ES-I3 (cell line): ENCODE measurements around the gene STK24.

Experiments used
- H3K36me3 ChIP-seq: 2 replicates; pipeline ENCODE4 v1.6.1; 2013; ENCODE audit warnings: mild to moderate bottlenecking, low read length, control low read depth, moderate library complexity; ENCODE audit not compliant: insufficient read depth
- H3K4me1 ChIP-seq: 2 replicates; pipeline ENCODE4 v1.6.1; 2013; ENCODE audit warnings: mild to moderate bottlenecking, control low read depth, low read length; ENCODE audit not compliant: insufficient read depth
- H3K9ac ChIP-seq: 2 replicates; pipeline ENCODE4 v1.6.1; 2013; ENCODE audit warnings: low read depth, mild to moderate bottlenecking, low read length, moderate library complexity
- H3K9me3 ChIP-seq: 2 replicates; pipeline ENCODE4 v1.6.1; 2013; ENCODE audit warnings: mild to moderate bottlenecking, low read length, moderate library complexity; ENCODE audit not compliant: control insufficient read depth, insufficient read depth

STK24 gene

DNA sequence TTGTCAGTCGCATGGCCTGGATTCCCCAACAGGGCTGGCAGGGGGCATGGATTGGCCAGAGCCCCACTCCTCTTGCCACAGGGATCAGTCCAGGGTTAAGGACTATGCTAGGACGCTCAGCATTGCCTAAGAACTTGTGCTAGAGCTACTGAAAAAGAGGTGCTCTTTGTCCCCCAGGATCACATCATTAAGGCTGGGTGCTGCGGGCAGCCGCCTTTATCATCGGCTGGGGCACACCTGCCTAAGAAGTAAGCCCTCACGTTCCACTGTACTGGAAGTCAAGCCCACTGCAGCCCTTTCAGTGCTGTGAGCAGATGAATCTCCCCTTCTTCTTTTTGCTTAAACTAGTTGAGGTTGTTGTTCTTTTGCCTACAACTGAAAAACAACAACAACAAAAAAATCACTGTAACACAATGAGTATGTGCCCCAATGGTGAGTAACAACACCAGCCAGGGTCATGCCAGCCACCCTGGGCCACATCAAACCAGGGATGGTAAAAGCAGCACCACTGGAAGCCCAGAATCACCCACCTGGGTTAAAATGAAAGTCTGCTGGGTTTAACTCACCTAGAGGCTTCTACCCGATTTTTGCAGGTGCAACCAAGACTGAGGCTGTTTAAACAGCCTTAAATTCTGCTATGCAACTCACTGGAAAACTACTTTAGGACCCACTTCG lies 20.6 kb downstream of the STK24 start:
- Histone ChIP-seq H3K9ac (no peak overlapping the region), H3K36me3 (no peaks in the 10 kb centered on the region; the same call in 1 of the 2 replicates), H3K9me3 (no peaks in the 10 kb centered on the region), H3K4me1 (peaks cover 16% of the 10 kb centered on the region; the same call in 1 of the 2 replicates)

DNA sequence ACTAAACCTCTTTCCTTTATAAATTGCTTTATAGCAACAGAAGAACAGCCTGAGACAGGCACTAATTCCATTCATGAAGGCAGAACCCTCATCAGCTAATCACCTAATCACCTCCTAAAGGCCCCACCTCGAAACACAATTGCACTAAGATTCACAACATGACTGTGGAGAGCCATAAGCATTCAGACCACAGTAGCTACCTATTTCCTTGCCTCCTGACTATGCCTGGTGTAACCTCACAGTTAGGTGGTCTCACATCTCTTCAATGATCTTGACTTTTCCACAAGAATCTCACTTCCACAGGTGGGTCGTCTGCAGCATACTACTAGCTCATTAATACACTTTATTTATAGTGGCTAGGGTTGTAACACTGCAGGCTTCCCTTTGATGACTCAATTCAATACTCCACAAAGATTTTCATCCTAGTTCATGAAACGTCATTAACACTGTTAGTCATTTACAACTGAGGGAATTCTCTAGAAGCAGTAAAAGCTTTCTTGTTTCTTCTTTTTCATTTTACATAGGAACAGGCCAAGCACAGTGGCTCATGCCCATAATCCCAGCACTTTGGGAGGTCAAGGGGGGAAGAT lies 27.1 kb downstream of the STK24 start:
- peaks cover 13% of the 10 kb centered on the region for H3K36me3 ChIP-seq
- no peak overlapping the region for H3K9ac ChIP-seq
- H3K9me3 ChIP-seq: 0 out of 2 replicates have a peak, but pooled peaks cover 3% of the 10 kb centered on the region
- peaks cover 4% of the 10 kb centered on the region; the same call in 1 of the 2 replicates for H3K4me1 ChIP-seq

DNA sequence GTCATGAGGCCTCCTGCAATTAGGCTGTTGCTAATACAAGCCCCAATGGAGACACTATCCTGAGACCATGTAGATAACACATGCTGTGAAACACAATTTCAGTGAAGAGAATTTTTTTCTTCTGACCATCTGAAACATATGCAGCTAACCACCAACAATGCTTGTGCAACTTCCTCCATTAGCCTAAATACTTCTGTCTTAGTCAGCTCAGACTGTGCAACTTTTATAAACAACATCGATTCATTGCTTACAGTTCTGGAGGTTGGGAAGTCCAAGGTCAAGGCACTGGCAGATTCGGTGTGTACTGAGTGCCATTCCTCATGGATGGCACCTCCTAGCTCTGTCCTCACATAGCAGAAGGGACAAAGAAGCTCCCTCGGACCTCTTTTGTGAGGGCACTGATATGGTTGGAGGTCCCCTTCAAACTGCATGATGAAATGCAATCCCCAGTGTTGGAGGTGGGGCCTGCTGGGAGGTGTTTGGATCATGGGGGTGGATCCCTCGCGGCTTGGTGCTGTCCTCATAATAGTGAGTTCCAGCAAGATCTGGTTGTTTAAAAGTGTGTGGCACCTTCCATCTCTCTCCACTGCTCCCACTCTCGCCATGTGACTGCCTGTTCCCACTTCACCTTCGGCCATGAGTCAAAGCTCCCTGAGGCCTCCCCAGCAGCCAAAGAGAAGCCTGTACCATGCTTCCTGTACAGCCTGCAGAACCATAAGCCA lies 27.7 kb downstream of the STK24 start:
- Histone ChIP-seq H3K9ac (no peak overlapping the region), H3K9me3 (0 out of 2 replicates have a peak, but pooled peaks cover 3% of the 10 kb centered on the region), H3K4me1 (peaks cover 10% of the 10 kb centered on the region), H3K36me3 (peaks cover 13% of the 10 kb centered on the region)

DNA sequence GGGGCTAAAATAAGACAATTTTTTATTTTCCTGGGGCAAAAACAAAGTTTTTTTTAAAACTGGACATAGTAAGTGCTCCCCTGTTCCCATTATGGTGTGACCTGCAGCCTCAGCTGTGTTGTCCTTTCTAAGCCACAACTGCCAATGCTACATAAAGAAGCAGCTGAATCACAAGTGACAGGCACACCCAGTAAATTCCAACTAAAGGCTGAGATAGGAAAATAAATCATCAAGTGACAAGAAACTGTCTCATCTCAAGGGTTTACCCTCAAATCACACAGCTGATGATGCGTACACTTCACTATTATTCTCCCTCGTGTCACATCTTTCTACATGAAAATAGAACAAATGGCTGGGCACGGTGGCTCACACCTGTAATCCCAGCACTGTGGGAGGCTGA lies 28.7 kb downstream of the STK24 start:
- peaks cover 20% of the 10 kb centered on the region for H3K4me1 ChIP-seq
- H3K9ac ChIP-seq: no peak overlapping the region
- peaks cover 13% of the 10 kb centered on the region for H3K36me3 ChIP-seq
- 0 out of 2 replicates have a peak, but pooled peaks cover 3% of the 10 kb centered on the region for H3K9me3 ChIP-seq

DNA sequence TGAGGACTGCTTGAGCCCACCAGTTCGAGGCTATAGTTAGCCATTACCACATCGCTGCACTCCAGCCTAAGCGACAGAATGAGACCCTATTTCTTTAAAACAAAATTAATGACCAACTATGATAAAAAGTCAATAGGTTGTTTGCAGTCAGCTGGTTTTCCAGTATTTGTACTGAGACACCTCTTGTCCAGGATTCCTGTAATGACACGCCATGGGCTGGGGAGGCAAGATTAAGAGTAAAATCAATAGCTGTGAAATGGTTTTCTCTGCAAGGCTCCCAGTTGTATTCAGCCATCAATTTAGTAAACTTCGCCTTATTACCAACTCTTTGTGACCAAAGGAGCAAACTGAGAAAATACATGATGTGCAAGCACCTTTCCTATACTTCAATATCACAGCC lies 29.5 kb downstream of the STK24 start:
- Histone ChIP-seq H3K9me3 (0 out of 2 replicates have a peak, but pooled peaks cover 3% of the 10 kb centered on the region), H3K9ac (no peak overlapping the region), H3K36me3 (peaks cover 13% of the 10 kb centered on the region), H3K4me1 (peaks cover 22% of the 10 kb centered on the region)

DNA sequence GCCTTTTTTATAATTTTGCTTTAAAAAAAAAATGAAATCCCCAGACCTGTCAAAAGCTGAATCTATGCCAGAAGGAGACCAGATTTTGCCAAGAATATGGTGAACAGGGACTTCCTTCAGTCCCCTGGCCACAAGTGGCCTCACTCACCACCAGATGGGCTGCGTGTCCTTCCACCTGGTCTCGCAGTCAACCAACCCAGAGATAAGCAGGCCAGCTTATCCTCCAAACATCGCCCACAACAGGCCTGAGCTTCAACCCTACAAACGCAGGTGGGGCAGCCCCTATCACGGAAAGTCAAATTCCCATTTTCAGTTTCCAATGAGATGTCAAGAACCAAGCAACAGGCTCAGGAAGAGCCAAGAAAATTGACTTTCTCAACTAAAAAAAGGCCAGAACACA lies 30.5 kb downstream of the STK24 start:
- H3K36me3 ChIP-seq: peaks cover 13% of the 10 kb centered on the region
- H3K9ac ChIP-seq: no peak overlapping the region
- H3K4me1 ChIP-seq: peaks cover 26% of the 10 kb centered on the region
- 0 out of 2 replicates have a peak, but pooled peaks cover 3% of the 10 kb centered on the region for H3K9me3 ChIP-seq

DNA sequence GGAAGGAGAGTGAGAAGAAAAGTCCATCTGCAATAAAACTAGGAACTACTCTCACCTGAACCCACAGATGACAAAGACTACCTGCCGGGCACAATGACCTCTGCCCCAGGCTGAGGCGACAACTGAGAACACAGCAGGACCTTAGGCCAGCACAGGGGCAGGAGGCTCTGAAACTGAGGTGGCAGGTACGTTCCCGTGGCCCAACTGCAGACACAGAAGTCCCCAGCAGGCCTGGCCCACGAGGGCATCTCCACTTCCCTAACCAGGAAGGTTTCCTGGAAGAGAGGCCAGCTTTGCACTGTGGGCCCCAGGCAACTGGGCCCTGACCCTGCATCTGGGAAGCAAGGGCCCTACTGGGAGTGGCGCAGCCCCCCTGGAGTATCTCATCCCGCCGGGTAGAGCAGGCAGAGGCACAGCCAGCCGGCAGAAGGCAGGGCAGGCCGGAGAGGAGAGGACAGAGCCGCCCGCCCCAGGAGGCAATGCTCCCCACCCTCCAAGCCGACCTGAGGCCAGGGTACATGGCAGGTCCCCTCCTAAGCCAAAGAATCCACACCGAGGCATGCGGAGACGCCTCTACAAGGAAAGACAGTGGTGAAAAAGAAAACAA lies 32.7 kb downstream of the STK24 start:
- Histone ChIP-seq H3K9me3 (no peaks in the 10 kb centered on the region), H3K36me3 (peaks cover 2% of the 10 kb centered on the region; the same call in 1 of the 2 replicates), H3K9ac (no peak overlapping the region), H3K4me1 (peaks cover 26% of the 10 kb centered on the region)

DNA sequence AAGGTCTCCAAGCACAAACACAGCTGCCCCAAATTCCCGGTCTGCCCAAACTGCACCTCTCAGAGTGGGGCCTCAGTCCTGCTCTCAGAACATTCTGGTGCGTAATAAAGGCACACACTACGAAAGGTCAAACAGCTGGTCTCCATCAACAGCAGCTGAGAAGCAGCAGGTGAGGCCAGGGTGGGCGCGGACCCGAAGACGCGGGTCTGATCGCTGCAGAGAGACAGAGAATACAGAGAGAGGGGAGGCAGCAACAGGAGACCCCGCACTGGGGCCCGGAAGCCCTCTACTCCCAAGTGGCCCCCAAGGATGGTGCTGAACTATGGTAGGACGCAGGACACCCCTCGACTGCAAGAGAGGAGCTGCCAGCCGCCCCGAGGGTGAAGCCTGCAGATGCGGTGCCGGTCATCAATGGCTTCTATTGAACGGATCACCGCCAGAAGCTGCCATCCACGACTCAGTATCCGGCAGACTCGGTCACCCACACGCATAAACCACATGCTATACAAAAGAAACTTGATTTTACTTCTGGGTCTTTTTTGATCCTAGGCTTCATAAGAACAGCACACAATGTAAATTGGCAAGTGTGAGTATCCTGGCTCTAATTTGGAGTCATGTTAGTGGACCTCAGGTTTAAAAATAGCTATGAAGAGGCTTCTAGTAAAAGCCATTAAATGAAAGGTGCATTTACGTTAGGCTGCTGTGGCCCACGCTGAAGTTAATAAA lies 33.4 kb downstream of the STK24 start:
- H3K36me3 ChIP-seq: no peaks in the 10 kb centered on the region; the same call in 1 of the 2 replicates
- no peaks in the 10 kb centered on the region for H3K9me3 ChIP-seq
- no peak overlapping the region for H3K9ac ChIP-seq
- peaks cover 26% of the 10 kb centered on the region for H3K4me1 ChIP-seq

DNA sequence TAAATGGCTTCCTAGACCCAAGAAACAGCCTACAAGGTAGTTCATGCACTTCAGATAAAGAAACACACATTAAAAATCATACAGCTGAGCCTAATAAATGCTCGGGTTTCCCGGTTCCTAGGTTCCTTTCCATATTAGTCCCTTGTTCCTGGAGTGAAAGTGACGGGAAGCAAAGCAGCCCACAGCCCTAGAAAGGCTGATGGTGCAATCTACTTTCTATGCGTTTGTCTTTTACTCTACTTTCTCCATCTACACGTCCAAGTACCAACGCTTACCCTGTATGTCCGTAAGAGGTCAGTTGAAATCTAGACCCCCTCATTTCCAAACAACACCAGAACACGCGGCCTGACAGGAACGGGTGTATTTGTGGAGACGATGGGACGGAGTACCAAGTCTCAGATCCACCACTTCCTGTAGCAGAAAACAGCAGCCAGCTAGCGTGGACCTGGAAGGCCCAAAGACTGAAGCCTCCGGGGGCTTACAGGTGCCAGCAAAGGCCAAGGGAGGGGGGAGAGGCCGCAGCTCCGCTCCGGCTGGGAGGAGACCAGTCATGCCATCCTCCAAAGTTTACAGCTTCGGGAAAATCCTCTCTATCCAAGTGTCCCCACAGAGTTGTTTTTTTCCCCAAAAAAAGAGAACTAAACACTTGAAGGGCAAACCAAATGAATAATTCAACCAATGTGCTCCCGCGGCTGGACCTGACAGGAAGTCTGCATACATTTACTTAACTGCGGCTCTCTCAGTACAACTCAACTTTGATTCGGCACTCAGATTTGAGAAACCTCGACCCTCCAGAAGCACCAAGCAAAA lies 34.1 kb downstream of the STK24 start:
- Histone ChIP-seq H3K4me1 (peaks cover 26% of the 10 kb centered on the region), H3K36me3 (no peaks in the 10 kb centered on the region; the same call in 1 of the 2 replicates), H3K9me3 (no peaks in the 10 kb centered on the region), H3K9ac (no peak overlapping the region)

DNA sequence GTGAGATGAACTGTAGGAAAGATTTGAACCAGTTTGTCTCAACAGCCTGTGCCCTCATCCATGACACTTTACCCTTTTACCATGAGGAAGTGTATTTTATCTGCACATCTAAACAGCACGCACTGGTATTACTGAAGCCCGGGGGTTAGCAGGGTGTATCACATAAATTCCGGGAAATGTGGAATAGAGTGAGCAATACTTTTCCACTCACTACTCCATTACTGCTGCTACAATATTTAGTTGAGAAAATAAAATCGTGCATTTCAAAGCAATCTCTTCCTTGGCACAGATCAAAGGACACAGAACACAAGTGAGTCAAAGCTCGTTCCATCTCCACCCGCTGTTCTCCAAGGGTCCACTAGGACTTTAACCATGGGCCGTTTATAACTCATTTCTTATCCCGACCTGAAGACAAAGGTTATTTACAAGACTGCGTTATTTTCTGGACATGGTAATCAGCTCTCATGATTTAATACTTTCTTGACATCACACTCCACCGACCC lies 35.2 kb downstream of the STK24 start:
- H3K36me3 ChIP-seq: no peaks in the 10 kb centered on the region
- peaks cover 26% of the 10 kb centered on the region for H3K4me1 ChIP-seq
- no peaks in the 10 kb centered on the region for H3K9me3 ChIP-seq
- H3K9ac ChIP-seq: no peak overlapping the region

DNA sequence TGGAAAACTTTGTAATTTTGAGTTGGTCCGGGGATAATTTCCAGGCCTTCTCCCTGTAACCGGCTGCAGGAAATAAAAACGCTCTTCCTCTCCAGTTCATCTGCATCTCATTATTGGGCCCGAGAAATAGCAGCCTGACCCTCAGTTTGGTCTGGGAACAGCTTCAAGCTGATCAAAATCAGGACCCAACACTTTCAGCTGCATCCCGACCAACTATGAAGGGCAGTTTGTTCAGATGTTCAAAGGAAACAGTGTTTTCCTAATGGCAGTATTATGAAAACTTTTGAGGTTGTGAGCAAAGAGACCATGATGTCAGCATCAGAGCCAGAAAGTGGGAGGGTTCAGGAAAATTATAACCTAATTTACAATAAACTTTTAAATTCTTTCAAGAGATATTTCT lies 35.7 kb downstream of the STK24 start:
- no peak overlapping the region for H3K9ac ChIP-seq
- H3K36me3 ChIP-seq: no peaks in the 10 kb centered on the region
- H3K9me3 ChIP-seq: no peaks in the 10 kb centered on the region
- H3K4me1 ChIP-seq: peaks cover 26% of the 10 kb centered on the region

DNA sequence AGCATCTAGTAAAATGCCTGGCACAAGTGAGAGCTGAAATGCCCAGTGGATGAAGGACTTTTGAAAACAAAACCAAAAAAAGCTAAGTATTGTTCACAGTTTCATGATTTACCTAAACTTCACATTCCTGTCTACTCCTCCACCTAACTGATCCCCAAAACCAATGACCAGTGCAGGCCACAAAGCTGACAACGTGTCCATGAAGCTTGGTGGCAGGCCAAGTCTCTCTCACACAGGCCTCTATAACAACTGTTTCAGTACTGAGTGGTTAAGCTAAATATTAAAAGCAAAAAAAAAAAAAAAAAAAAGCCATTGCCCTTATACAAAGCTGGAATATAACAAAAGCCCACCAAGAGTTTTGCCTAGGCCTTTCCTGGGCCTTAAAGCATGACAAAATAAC lies 36.4 kb downstream of the STK24 start:
- peaks cover 22% of the 10 kb centered on the region; the same call in 1 of the 2 replicates for H3K4me1 ChIP-seq
- H3K36me3 ChIP-seq: no peaks in the 10 kb centered on the region
- no peaks in the 10 kb centered on the region for H3K9me3 ChIP-seq
- H3K9ac ChIP-seq: no peak overlapping the region

DNA sequence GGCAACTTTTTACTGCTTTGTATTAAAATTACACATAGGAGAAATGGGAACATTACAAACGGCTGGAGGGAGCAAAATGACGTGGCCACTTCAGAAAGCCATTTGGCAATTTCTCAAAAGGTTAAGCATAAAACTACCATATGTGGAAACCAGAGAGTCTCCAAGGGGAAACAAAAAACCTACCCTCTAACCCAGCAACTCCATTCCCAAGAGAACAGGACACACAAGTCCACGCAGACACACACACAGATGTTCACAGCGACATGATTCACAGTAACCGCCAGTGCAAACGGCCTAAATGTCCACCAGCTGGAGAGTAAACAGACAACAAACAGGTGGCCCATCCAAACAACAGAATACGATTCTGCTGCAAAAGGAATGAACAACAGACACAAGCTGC lies 37.2 kb downstream of the STK24 start:
- Histone ChIP-seq H3K4me1 (peaks cover 21% of the 10 kb centered on the region; the same call in 1 of the 2 replicates), H3K9me3 (no peaks in the 10 kb centered on the region), H3K36me3 (no peaks in the 10 kb centered on the region), H3K9ac (no peak overlapping the region)
